ENCODE measurements around the gene ABHD14A. TPM values are rescaled to one million over a fixed set of nuclear protein-coding genes. Genes with fewer than 3 reads are reported as not detected.

The ABHD14A gene
- total and polyA plus RNA-seq, 2 of the 13 experiments (the other 11 are each of a cell fraction or from before 2014, with no cell fraction given): 29.5 to 46.9 TPM

GRCh38 chr3:51995346-51996163 is 20.7 kb downstream of the ABHD14A start, which contains the start of gene RPL29 (continued):
- TF ChIP-seq ZUFSP (CRISPR knock-in tag; IDR thresholded peaks at IDR 0.05; ENCODE audit: borderline replicate concordance): no peak
- peak; percentile 92; the same call in 1 of the 2 replicates for TF ChIP-seq RFXAP (CRISPR knock-in tag; IDR thresholded peaks at IDR 0.05; ENCODE audit: borderline replicate concordance)
- no peak; the same call in 1 of the 2 replicates for TF ChIP-seq ZNF670 (CRISPR knock-in tag; IDR thresholded peaks at IDR 0.05; ENCODE audit: borderline replicate concordance)
- TF ChIP-seq ZBTB40 (IDR thresholded peaks at IDR 0.05): peak; percentile 97
- no peak; the same call in 1 of the 2 replicates for TF ChIP-seq ZBTB40 (CRISPR knock-in tag; IDR thresholded peaks at IDR 0.05)
- no peak for TF ChIP-seq MLLT10 (CRISPR knock-in tag; IDR thresholded peaks at IDR 0.05)

Measured in HepG2 (cell line).